DOHH2 (cell line): ENCODE results near the gene GINM1.

Experiments
- H3F3A ChIP-seq: fragments of 200-600 bp; sonication (generic), shearing (Covaris generic); 2 replicates; pipeline ENCODE4 v1.6.0; 2016; ENCODE audit warnings: antibody characterized with exemption, mild to moderate bottlenecking; ENCODE audit not compliant: control insufficient read depth, insufficient read depth
- H3K27ac ChIP-seq: fragments of 200-600 bp; sonication (generic); 2 replicates; pipeline ENCODE4 v1.5.1; 2014; ENCODE audit warnings: low read depth, mild to moderate bottlenecking, low read length, moderate library complexity
- H3K27me3 ChIP-seq: fragments of 200-600 bp; sonication (generic); 2 replicates; pipeline ENCODE4 v1.6.1; 2014; ENCODE audit warnings: mild to moderate bottlenecking, low read length, mixed read lengths; ENCODE audit not compliant: control insufficient read depth
- H3K36me3 ChIP-seq: fragments of 200-600 bp; sonication (generic); 2 replicates; pipeline ENCODE4 v1.6.1; 2014; ENCODE audit warnings: mild to moderate bottlenecking, low read length, moderate library complexity, mixed read lengths; ENCODE audit not compliant: control insufficient read depth
- H3K4me1 ChIP-seq: fragments of 200-600 bp; sonication (generic); 2 replicates; pipeline ENCODE4 v1.6.1; 2014; ENCODE audit warnings: mild to moderate bottlenecking, low read length, mixed read lengths; ENCODE audit not compliant: control insufficient read depth
- H3K4me2 ChIP-seq: fragments of 200-600 bp; sonication (generic); 2 replicates; pipeline ENCODE4 v1.6.0; 2014; ENCODE audit warnings: mild to moderate bottlenecking, low read length, moderate library complexity
- H3K4me3 ChIP-seq: fragments of 200-600 bp; sonication (generic); 2 replicates; pipeline ENCODE4 v1.5.1; 2014; ENCODE audit warnings: mild to moderate bottlenecking, low read length, mixed read lengths
- H3K79me2 ChIP-seq: fragments of 200-600 bp; sonication (generic); 2 replicates; pipeline ENCODE4 v1.6.1; 2014; ENCODE audit warnings: mild to moderate bottlenecking, low read length, mixed read lengths; ENCODE audit not compliant: control insufficient read depth
- H3K9me2 ChIP-seq: fragments of 200-600 bp; sonication (generic); replicated peaks from 2 replicates; pipeline ENCODE4 v1.6.1; 2014; ENCODE audit warnings: mild to moderate bottlenecking, low read length, mixed read lengths; ENCODE audit not compliant: control insufficient read depth
- H3K9me3 ChIP-seq: fragments of 200-600 bp; sonication (generic); 2 replicates; pipeline ENCODE4 v1.6.1; 2014; ENCODE audit warnings: antibody characterized with exemption, low read length, mixed read lengths; ENCODE audit not compliant: control insufficient read depth, insufficient read depth
- H4K20me1 ChIP-seq: fragments of 200-600 bp; sonication (generic); 2 replicates; pipeline ENCODE4 v1.6.0; 2014; ENCODE audit warnings: low read depth, mild to moderate bottlenecking, antibody characterized with exemption, low read length, moderate library complexity; ENCODE audit not compliant: control insufficient read depth, insufficient read depth
- CTCF ChIP-seq: fragments of 200-600 bp; sonication (generic); IDR thresholded peaks from one replicate; pipeline ENCODE4 v1.5.1; 2014; ENCODE audit warnings: antibody characterized with exemption, mild to moderate bottlenecking, low read depth, low read length; ENCODE audit not compliant: poor library complexity, severe bottlenecking
- EZH2phosphoT487 ChIP-seq: fragments of 200-600 bp; sonication (generic); IDR thresholded peaks from 2 replicates; pipeline ENCODE4 v1.6.1; 2017; ENCODE audit warnings: borderline replicate concordance, mild to moderate bottlenecking, antibody characterized with exemption, low read length, moderate library complexity, mixed read lengths

GINM1 gene

GRCh38 chr6:149565527-149566409 is at the start of gene GINM1:
TSS of gene GINM1 (plus strand) at chr6:149566375. CDS start at chr6:149566415, 40 bp downstream.
- H3K9me2 ChIP-seq = no peaks in the 10 kb centered on the region
- H3K4me2 ChIP-seq = peak within 1 kb of the TSS; percentile 84
- H3K4me1 ChIP-seq = peaks cover 22% of the 10 kb centered on the region
- no peaks in the 10 kb centered on the region for H3K9me3 ChIP-seq
- peaks cover 41% of the 10 kb centered on the region for H3K79me2 ChIP-seq
- peak within 1 kb of the TSS; percentile 78 for H3K27ac ChIP-seq
- peaks cover 13% of the 10 kb centered on the region for H3F3A ChIP-seq
- H4K20me1 ChIP-seq = peaks cover 11% of the 10 kb centered on the region; the same call in 1 of the 2 replicates
- peaks cover 14% of the 10 kb centered on the region for H3K36me3 ChIP-seq
- 0 out of 2 replicates have a peak, but pooled peaks cover 1% of the 10 kb centered on the region for H3K27me3 ChIP-seq
- TF ChIP-seq EZH2phosphoT487 = no peak
- peak; percentile 83 for TF ChIP-seq CTCF
- H3K4me3 ChIP-seq = peak within 1 kb of the TSS; percentile 97

- Histone ChIP-seq H3F3A (0 out of 2 replicates have a peak, but pooled peaks cover 8% of the 10 kb centered on the region), H3K4me2 (no peak overlapping the region), H3K4me1 (no peaks in the 10 kb centered on the region), H4K20me1 (no peaks in the 10 kb centered on the region), H3K27me3 (no peaks in the 10 kb centered on the region), H3K79me2 (no peaks in the 10 kb centered on the region), H3K9me2 (no peaks in the 10 kb centered on the region), H3K4me3 (no peak overlapping the region), H3K36me3 (peaks cover 84% of the 10 kb centered on the region), H3K27ac (no peak overlapping the region), H3K9me3 (no peaks in the 10 kb centered on the region)
- TF ChIP-seq EZH2phosphoT487 (no peak), CTCF (no peak)
These were observed 36.5 kb upstream of the GINM1 start for GRCh38 chr6:149529650-149530049.

GRCh38 chr6:149534742-149535141 is 31.4 kb upstream of the GINM1 start:
- H3K36me3 ChIP-seq = peaks cover 85% of the 10 kb centered on the region
- no peak for TF ChIP-seq EZH2phosphoT487
- TF ChIP-seq CTCF = no peak

More at GRCh38 chr6:149534742-149535141, 31.4 kb upstream of the GINM1 start:
- no peaks in the 10 kb centered on the region for H3K27me3 ChIP-seq
- no peaks in the 10 kb centered on the region for H3K79me2 ChIP-seq
- no peaks in the 10 kb centered on the region for H3K9me3 ChIP-seq
- H3K4me1 ChIP-seq = no peaks in the 10 kb centered on the region
- no peaks in the 10 kb centered on the region for H4K20me1 ChIP-seq
- no peaks in the 10 kb centered on the region for H3K9me2 ChIP-seq
- no peak overlapping the region for H3K27ac ChIP-seq
- H3K4me2 ChIP-seq = no peak overlapping the region
- H3F3A ChIP-seq = 0 out of 2 replicates have a peak, but pooled peaks cover 8% of the 10 kb centered on the region
- no peak overlapping the region for H3K4me3 ChIP-seq
